HFFc6 (cell line): Measurements from ENCODE around the gene ANKMY1. TPM values are rescaled to one million over a fixed set of nuclear protein-coding genes. Genes with fewer than 3 reads are reported as not detected.
"Not testable (repeated sequence)": the region's sequence is repeated elsewhere in the genome, so short reads cannot be mapped to it uniquely, and the experiment has no call there.

Experiments used
- DNase-seq: peaks from one replicate; pipeline ENCODE4 v3.0.0-alpha.2; 2018
- H3K27ac Mint-ChIP-seq: 2 replicates; pipeline ENCODE4 v1.8.0; 2020; ENCODE audit warnings: mild to moderate bottlenecking, mixed read lengths
- H3K27me3 Mint-ChIP-seq: 2 replicates; pipeline ENCODE4 v1.8.0; 2021; ENCODE audit warnings: mild to moderate bottlenecking, moderate library complexity, mixed read lengths; ENCODE audit not compliant: insufficient read depth
- H3K36me3 Mint-ChIP-seq: 2 replicates; pipeline ENCODE4 v1.8.0; 2021; ENCODE audit warnings: low read depth, mixed read lengths
- H3K4me1 Mint-ChIP-seq: 2 replicates; pipeline ENCODE4 v1.8.0; 2020; ENCODE audit warnings: low read depth, mixed read lengths
- H3K4me3 Mint-ChIP-seq: 2 replicates; pipeline ENCODE4 v1.8.0; 2020; ENCODE audit warnings: mild to moderate bottlenecking, moderate library complexity, mixed read lengths
- H3K9me3 Mint-ChIP-seq: 2 replicates; pipeline ENCODE4 v1.8.0; 2020; ENCODE audit warnings: mild to moderate bottlenecking, mixed read lengths
- total RNA-seq, 6 experiments: library from RNA; stranded (reverse); fragmentation: NEBNext Ultra II Directional; extraction: Animal tissue kit (Norgen Biotek cat#: 25700); gene quantifications; 2 replicates in 1 of 6; 3 replicates in 5 of 6; pipeline ENCODE4 v1.2.3, GENCODE V29; 2021
- TF ChIP-seq, protein P1 (sequence below): fragments of 200-600 bp; sonication (generic); IDR thresholded peaks from 2 replicates; pipeline ENCODE4 v1.5.0; 2021; ENCODE audit warnings: antibody characterized with exemption, mild to moderate bottlenecking

The ANKMY1 gene
- total RNA-seq, 6 experiments from 2014 or later: 4.4 to 5.6 (median 5.2) TPM

DNA sequence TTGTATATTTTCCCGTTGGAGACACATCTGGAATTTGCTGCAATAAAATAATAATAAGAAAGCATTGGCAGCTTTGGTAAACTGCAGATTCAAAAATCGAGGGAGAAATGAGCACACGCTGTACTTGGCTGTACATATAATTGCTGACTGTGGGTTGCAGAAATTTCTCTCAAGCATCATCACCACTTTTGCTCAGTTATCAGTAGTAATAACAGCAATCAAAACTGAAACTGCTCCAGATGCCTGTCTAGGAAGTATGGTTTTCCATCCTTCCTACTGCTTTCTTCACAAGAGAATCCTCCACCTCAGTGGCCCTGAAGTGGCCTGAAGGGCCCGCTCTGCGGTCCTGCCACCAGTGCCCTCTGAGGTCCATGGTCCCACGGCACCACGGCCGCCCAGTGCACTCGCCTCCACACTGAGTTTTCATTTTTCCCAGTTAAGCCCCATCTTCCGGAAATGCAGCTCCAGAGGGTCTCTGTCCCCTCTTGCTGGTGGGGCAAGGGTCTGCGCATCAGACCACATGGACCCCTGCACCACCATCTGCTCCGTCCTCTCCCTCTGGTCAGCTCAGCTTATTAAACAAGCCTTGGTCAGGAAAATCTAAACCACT is 6.3 kb upstream of the ANKMY1 start:
- TF ChIP-seq, protein P1, sequence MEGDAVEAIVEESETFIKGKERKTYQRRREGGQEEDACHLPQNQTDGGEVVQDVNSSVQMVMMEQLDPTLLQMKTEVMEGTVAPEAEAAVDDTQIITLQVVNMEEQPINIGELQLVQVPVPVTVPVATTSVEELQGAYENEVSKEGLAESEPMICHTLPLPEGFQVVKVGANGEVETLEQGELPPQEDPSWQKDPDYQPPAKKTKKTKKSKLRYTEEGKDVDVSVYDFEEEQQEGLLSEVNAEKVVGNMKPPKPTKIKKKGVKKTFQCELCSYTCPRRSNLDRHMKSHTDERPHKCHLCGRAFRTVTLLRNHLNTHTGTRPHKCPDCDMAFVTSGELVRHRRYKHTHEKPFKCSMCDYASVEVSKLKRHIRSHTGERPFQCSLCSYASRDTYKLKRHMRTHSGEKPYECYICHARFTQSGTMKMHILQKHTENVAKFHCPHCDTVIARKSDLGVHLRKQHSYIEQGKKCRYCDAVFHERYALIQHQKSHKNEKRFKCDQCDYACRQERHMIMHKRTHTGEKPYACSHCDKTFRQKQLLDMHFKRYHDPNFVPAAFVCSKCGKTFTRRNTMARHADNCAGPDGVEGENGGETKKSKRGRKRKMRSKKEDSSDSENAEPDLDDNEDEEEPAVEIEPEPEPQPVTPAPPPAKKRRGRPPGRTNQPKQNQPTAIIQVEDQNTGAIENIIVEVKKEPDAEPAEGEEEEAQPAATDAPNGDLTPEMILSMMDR: no peak
- Mint-ChIP-seq H3K4me3 (no peak overlapping the region), H3K27me3 (peaks cover 2% of the 10 kb centered on the region; the same call in 1 of the 2 replicates), H3K9me3 (no peaks in the 10 kb centered on the region), H3K36me3 (peaks cover 11% of the 10 kb centered on the region), H3K27ac (no peak overlapping the region), H3K4me1 (peaks cover 66% of the 10 kb centered on the region)
- no peak for DNase-seq

GRCh38 chr2:240563231-240563630 is 5.4 kb upstream of the ANKMY1 start:
- not testable (repeated sequence) for H3K4me3 Mint-ChIP-seq, H3K9me3 Mint-ChIP-seq, DNase-seq, H3K27me3 Mint-ChIP-seq
- Mint-ChIP-seq H3K27ac (peak overlapping the region; percentile 58; the same call in 1 of the 2 replicates), H3K4me1 (peaks cover 74% of the 10 kb centered on the region), H3K36me3 (peaks cover 11% of the 10 kb centered on the region)

DNA sequence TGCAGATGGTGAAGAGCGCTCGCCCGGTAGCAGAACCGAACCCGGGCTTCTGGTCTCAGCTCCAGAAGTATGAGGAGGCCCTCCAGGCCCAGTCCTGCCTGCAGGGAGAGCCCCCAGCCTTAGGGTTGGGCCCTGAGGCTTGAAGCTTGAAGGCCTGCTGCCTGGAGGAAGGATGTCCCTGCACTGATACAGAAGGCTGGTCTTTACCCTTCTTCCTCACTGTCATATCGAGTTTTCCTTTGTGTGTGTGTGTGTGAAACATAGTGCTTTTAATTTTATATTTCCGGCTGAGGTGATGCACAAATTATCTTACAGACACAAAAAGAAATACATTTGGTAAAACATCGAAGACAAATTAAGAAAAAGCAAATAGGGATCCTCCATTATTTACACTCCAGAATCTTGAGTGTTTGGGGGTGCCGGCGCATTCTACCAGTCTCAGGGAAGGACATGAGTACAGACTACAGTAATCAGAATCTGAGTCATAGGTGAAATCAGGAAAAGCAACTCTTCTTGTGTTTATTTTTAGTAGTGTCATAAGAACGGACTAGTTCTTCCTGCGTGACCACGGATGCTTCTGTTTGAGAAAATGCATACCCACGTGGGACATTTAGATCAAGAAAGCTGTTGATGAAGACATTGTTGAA is 3.7 kb upstream of the ANKMY1 start:
- DNase-seq: peak; percentile 84
- peaks cover 66% of the 10 kb centered on the region for H3K4me1 Mint-ChIP-seq
- TF ChIP-seq, protein P1: no peak; the same call in 1 of the 2 replicates
- peaks cover 11% of the 10 kb centered on the region for H3K36me3 Mint-ChIP-seq
- no peaks in the 10 kb centered on the region for H3K9me3 Mint-ChIP-seq
- peak overlapping the region; percentile 93 for H3K4me3 Mint-ChIP-seq
- no peaks in the 10 kb centered on the region for H3K27me3 Mint-ChIP-seq
- H3K27ac Mint-ChIP-seq: peak overlapping the region; percentile 97

DNA sequence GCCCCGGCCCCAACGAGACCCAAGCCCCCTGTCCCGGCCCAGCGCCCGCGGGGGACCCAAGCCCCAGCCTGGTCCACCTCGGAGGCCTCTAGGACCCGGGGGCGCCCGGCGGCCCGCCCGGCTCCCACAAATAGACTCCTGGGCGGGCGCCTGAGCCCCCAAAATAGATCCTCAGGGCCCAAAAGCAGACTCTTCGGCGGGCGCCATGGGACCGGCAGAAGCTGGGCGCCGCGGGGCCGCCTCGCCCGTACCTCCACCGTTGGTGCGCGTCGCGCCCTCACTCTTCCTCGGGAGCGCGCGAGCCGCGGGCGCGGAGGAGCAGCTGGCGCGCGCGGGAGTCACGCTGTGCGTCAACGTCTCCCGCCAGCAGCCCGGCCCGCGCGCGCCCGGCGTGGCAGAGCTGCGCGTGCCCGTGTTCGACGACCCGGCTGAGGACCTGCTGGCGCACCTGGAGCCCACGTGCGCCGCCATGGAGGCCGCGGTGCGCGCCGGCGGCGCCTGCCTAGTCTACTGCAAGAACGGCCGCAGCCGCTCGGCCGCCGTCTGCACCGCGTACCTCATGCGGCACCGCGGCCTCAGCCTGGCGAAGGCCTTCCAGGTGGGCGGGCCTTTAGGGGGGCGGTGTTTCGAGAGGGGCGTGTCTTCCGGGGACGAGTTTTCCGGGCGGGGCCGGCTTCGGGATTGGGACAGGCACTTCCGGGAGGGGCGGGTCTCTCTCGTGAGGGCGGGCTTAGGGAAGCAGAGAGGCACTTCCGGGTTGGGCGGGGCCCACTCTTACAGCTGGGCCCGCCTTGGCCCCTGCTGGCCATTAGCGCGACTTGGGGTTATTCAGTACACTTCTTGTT is 2.9 kb upstream of the ANKMY1 start:
- Mint-ChIP-seq H3K4me3 (peak overlapping the region; percentile 93), H3K4me1 (peaks cover 60% of the 10 kb centered on the region), H3K9me3 (no peaks in the 10 kb centered on the region), H3K27ac (peak overlapping the region; percentile 97), H3K27me3 (no peaks in the 10 kb centered on the region), H3K36me3 (peaks cover 11% of the 10 kb centered on the region)
- TF ChIP-seq, protein P1: peak; percentile 56; the same call in 1 of the 2 replicates
- peak; percentile 97 for DNase-seq

DNA sequence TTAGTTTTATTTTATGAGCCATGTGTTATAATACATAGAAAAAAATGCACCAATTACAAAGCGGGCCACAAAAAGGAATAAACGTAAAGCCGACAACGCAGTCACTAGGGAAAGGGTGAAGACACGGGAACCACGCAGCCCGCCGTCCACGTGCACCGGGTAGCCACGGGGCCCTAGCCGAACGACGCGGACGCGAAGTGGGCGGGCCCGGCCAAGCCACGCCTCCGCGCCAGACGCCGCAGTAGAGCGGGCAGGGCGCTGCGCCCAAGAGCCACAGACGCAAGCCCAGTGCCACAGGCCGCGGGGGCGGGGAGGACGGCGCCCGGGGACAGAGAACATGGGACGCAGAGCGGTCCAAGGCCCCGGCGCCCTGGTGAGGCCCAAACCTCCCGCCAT is 2.3 kb upstream of the ANKMY1 start, which contains the start of gene DUSP28:
Gene DUSP28 (plus strand): TSS at position 274 of the 396 bp plus-strand sequence. CDS start 328 bp downstream, outside the sequence.
- peak; percentile 80 for DNase-seq
- H3K4me3 Mint-ChIP-seq: peak within 1 kb of the TSS; percentile 93
- peak within 1 kb of the TSS; percentile 97 for H3K27ac Mint-ChIP-seq

More for the DNA sequence above, 2.3 kb upstream of the ANKMY1 start, which contains the start of gene DUSP28:
- Mint-ChIP-seq H3K4me1 (peaks cover 54% of the 10 kb centered on the region), H3K27me3 (no peaks in the 10 kb centered on the region), H3K36me3 (peaks cover 11% of the 10 kb centered on the region), H3K9me3 (no peaks in the 10 kb centered on the region)
- TF ChIP-seq, protein P1: no peak
